Retina (tissue), 1 donor: Measurements from ENCODE around the gene SLC39A1.
"Not testable (repeated sequence)": the region's sequence is repeated elsewhere in the genome, so short reads cannot be mapped to it uniquely, and the experiment has no call there.

ENCODE experiments used
- DNase-seq: peaks from one replicate; pipeline ENCODE4 v3.0.0-alpha.2; 2016

Gene SLC39A1

GRCh38 chr1:153963030-153963849 lies at the start of gene SLC39A1:
SLC39A1 (minus strand) TSS chr1:153963537; CDS start chr1:153962715, 822 bp downstream.
- peak; percentile 95 for DNase-seq

GRCh38 chr1:154012543-154012942 lies 49.2 kb upstream of the SLC39A1 start:
- DNase-seq = not testable (repeated sequence)

DNA sequence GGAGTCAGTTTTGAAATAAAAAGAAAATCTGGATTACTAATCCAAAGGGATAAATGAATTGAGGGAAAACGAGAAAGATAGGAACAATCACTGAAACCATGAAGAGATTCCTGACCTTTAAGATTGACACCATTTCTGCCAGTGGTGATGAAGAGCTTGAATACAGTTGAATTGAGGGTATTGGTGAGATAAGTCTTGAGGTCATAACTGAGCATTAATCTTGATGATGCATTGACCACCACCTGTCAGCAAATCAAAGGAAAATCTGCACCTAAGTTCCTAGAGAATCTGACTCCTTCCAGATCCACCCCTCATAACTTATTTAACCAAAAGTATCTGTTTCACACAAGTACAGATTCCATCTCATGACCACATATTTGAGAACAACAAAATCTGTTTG lies 48.8 kb upstream of the SLC39A1 start:
- DNase-seq = no peak

DNA sequence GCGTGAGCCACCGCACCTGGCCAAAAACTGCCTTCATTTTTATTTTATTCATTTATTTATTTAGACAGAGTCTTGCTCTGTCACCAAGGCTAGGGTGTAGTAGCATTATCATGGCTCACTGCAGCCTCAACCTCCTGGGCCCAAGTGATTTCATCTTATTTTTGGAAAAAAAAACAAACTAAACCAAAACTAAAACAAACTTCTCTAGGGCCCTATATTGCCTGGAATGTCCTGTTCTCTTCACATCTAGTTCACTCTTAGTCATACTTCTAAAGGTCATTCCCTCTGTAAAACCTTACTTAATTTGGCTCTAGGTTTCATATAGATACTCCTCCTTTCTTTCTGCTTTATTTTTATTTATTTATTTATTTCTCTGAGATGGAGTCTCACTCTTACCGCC lies 42.8 kb upstream of the SLC39A1 start:
- DNase-seq = no peak

DNA sequence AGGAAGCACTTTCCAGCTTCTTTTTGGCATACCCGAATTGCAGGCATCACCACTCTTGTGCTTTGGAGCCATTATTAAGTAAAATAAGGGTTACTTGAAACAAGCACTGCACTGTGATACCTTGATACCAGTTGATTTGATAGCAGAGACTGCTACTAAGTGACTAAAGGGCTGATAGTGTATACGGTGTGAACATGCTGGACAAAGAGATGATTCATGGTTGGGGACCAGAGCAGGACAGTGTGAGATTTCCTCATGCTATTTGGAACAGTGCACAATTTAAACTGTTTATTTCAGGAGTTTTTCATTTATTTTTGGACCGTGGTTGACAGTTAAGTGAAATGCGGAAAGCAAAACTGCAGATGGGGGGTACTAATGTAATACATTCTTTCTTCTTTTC lies 37.1 kb upstream of the SLC39A1 start:
- no peak for DNase-seq

- DNase-seq = not testable (repeated sequence)
Observed at GRCh38 chr1:153996882-153997281, 33.5 kb upstream of the SLC39A1 start.

DNA sequence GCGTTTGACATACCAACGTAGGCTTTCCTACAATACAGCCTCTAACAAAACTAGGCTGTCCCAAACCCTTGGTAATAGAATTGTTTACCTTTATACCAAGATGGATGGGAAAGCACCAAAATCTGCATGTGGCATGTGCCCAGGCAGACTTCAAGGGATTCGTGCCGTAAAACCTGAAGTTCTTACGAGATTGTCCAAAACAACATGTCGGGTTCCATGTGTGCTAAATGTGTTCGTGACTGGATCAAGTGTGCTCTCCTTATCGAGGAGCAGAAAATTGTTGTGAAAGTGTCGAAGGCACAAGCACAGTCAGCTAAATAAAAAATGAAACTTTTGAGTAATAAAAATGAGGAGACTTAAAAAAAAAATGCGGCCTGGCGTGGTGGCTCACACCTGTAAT lies 32.3 kb upstream of the SLC39A1 start:
- no peak for DNase-seq

DNA sequence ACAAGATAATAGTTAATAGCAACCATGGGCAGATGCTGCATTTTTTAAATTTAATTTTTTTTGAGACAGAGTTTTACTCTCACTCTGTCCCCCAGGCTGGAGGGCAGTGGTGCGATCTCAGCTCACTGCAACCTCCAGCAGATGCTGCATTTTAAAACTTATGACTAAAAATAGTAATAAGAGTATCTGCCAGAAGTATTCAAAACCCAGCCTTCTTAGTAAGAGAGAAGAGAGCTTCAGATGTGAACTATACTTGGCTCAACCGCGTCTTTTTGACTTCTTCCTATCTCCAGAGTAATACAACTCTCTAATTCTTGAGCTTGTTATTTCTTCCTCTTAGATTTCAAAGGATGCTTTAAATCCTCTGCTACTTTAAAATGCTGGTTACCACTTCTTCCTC lies 31.9 kb upstream of the SLC39A1 start:
- DNase-seq = no peak

GRCh38 chr1:153991806-153992205 lies 28.5 kb upstream of the SLC39A1 start:
- no peak for DNase-seq

DNA sequence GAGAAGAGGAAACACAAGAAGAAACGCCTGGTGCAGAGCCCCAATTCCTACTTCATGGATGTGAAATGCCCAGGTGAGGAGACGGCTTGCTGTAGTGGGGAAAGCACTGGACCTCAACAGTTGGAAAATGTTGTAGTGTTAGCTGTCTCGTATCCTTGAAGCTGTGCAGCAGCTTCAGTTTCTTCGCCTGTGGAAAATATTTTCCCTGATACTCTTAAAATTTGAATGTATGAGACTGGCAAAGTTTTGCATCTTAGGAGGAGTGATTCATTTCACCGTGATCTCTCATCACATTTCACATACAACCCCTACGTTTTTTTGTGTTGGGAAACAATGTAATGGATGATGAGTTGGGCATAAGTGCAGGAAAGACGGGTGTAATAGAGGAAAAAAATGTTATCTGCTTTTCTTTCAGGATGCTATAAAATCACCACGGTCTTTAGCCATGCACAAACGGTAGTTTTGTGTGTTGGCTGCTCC lies 27.9 kb upstream of the SLC39A1 start:
- DNase-seq = no peak

DNA sequence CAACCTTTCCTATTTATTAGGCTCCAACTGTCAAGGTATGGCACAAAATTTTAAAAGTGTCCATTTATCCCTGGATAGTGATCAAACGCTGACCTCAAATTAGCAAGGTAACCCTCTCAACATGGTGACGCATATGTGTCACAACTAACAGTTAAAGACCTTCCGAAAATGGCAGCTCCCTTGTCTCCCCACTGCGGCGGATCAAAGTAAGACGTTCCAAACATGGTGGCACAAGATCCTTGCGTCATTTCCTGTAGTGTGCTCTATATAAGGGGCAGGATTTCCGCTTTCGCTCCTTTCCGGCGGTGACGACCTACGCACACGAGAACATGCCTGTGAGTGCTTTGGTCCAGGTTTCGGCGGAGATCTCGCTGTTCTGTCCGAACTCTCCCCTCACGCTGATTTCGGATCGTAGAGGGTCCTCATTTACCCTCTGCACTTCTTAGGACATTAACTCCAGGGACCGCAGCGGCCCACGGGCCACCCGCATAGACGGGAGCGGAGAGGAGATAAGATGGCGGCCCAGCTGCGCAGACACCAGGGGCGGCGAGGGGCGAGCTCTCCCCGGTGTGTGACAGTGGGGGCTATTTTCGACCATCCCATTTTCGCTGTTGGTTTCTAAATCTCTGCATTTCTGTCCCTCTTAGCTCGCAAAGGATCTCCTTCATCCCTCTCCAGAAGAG lies 27.3 kb upstream of the SLC39A1 start, which contains the start of gene RPS27:
TSS of gene RPS27 (plus strand) at position 295 of the 683 bp plus-strand sequence. CDS start at position 330, 35 bp downstream.
- peak; percentile 95 for DNase-seq

GRCh38 chr1:153987621-153988020 lies 24.3 kb upstream of the SLC39A1 start:
- DNase-seq = no peak

DNA sequence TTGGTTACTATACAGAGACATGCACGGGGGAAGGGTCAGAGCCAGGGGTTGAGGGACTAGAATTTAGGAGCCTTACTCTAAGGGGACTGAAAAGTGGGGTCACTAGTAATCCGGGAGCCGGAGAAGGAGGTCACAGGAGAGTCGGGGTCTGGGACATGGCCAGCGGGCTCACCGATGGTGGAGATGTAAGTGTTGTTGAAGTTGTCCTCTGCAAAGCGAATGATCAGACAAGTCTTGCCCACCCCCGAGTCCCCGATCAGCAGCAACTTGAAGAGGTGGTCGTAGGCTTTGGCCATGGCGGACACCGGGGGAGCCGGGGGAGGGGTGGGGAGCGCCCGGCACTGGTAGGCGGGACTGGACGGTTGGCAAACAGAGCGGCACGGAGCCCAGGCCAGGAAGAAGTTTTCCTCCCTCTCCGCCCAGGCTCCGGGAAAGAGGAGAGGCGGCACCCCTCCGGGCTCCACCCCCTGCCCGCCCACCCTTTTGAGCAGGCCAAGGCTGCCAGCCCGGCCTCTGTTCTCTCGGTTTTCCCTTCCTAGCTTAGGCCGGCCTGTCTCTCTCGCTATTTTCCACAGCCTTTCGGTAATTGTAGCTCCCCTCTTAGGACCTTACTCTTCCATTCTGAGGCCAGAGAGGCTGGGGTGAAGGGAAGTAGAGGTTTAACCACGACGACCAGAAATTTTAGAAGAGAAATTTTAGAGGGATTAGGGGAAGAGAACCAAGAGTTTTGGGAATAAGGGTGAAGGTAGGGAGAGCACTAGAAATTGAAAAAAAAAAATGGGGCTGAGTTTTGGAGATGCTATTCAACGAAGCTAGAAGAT lies 22.8 kb upstream of the SLC39A1 start, which contains the start of gene RAB13:
TSS of gene RAB13 (minus strand) at position 399 of the 821 bp plus-strand sequence. CDS start at position 296, 103 bp downstream.
- DNase-seq = no peak

GRCh38 chr1:153985341-153985912 lies 22.1 kb upstream of the SLC39A1 start:
- DNase-seq = no peak

- DNase-seq = no peak
Observed at GRCh38 chr1:153984123-153984894, 21.0 kb upstream of the SLC39A1 start.

DNA sequence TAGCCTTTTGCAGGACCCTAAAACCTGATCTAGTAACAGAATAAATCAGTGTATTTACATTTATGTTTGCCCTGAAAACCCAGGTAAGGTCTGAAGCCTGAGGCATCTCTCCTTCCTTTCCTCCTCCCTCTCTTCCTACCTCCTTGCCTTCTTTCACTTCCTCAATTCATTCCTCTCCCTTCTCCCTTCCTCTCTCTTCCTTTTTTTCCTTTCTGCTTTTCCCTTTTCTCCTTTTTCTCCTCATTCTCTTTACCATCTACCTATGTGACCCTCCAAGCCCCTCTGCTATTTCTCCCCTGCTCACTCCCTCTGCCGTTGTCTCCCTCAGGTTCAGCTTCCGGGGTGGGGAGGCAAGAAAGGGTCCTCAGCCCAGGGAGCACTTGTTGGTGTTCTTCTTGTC lies 18.4 kb upstream of the SLC39A1 start:
- not testable (repeated sequence) for DNase-seq

DNA sequence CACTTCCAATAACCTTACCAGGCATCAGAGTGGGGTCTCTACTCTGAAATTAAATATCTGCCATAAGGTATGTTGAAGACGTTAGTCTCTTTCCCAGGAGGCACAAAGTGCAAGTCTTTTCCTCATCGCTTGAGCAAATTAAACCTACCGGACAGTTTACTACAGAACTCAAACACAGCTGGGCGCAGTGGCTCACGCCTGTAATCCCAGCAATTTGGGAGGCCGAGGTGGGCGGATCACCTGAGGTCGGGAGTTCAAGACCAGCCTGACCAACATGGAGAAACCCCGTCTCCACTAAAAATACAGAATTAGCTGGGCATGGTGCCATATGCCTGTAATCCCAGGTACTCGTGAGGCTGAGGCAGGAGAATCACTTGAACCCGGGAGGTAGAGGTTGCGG lies 15.8 kb upstream of the SLC39A1 start:
- not testable (repeated sequence) for DNase-seq

GRCh38 chr1:153978274-153978909 lies 15.1 kb upstream of the SLC39A1 start:
- no peak for DNase-seq

DNA sequence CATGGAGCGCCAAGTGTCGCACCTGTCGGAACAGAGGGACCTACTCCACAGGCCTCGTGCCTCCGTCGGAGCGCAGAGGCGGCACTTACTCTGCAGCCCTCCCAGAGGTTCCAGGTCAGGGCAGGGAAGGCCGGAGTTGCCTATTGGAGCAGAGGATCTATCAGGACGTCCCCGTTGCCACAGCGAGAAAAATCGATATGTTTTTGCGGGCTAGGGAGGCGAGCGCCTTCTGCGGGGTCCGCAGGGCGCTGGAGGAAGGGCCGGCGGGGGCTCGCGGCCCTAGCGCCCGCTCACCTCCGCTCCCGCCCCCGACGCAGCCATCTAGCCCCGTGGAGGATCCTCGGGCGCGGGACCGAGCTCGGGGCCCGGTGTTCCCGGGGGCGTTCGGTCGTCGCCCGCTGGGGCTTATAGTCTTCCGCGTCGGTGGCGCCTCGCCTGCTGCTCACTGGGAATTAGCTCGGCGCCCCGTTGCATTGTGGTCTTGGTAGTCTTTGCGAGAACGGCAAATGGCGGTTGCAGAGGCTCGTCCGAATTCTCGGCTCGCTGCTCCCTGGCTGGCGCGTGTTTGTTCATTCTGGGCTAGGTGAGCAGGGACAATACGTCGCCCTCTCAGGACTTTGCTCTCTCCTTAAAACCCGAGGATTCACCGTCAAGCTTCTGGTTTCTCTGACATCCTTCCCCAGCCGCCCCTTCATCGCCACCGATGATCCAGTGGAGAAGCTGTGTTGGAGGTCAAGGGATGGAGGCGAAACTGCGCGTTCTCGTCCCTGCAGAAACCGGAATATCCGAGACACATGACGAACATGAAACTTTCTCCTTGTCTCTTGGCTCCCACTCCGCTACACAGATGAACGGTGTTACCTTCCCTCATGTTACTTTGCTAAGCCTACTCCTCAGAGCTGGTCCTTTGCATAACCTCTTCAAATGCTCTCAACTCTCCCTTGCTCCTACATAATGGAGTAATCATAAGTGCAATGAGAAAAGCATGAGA lies 14.2 kb upstream of the SLC39A1 start, which contains the start of gene JTB:
TSS of gene JTB (minus strand) at position 425 of the 991 bp plus-strand sequence. CDS start at position 3, 422 bp downstream.
- DNase-seq = peak; percentile 95

GRCh38 chr1:153976819-153977249 lies 13.5 kb upstream of the SLC39A1 start:
- DNase-seq = no peak
